ENCODE measurements around the gene ARMH3.

GRCh38 chr10:101896225-101896877 lies 159.6 kb downstream of the ARMH3 start:
- TF ChIP-seq POLR2A (IDR thresholded peaks at IDR 0.05), result no peak
- TF ChIP-seq CTCF (IDR thresholded peaks at IDR 0.05), result no peak
- TF ChIP-seq EP300 (IDR thresholded peaks at IDR 0.05; ENCODE audit: low read depth), result no peak
